GM12892 (cell line): ENCODE results near the gene IL18BP.

ENCODE experiments used
- POLR2A ChIP-seq: IDR thresholded peaks from 2 replicates; pipeline ENCODE4 v1.6.1; 2011; ENCODE audit warnings: low read depth, low read length, control low read depth
- POLR2AphosphoS5 ChIP-seq: IDR thresholded peaks from 2 replicates; pipeline ENCODE4 v1.6.1; 2011; ENCODE audit warnings: low read depth, low read length, control low read depth
- TAF1 ChIP-seq: IDR thresholded peaks from 2 replicates; pipeline ENCODE4 v1.6.1; 2011; ENCODE audit warnings: low read depth, mild to moderate bottlenecking, control low read depth, low read length, borderline replicate concordance

DNA sequence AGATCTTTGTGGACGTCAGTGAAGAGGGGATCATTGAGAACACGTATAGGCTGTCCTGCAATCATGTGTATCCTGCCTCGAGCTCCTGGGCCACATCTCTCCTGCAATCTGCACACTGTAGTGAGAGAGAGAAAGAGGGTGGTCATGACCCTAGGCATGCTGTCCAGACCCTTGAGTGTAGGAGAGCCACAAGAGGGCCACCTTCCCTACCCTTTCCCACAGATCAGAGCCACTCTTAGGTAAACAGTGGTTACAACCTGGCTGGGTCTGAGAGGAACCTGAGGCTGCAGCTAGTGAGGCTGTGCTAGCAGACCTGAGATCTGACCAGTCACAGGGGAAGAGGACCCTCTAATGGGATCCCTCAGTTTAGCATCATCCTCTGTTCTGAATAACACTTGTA, 3.9 kb upstream of the IL18BP start:
- no peak for TF ChIP-seq TAF1
- no peak for TF ChIP-seq POLR2AphosphoS5
- TF ChIP-seq POLR2A: no peak
